ENCODE results near the gene DLGAP1.

DLGAP1 gene

GRCh38 chr18:4412286-4412685 lies 42.8 kb downstream of the DLGAP1 start:
- Histone ChIP-seq H2AFZ (ENCODE audit: low read length) (no peak overlapping the region), H3K27ac (ENCODE audit: low read depth, low read length, poor library complexity, severe bottlenecking) (no peak overlapping the region), H3K9me2 (ENCODE audit: low read depth, low read length) (no peaks in the 10 kb centered on the region), H3K4me2 (ENCODE audit: low read length) (no peak overlapping the region), H4K20me1 (ENCODE audit: insufficient read depth, low read length) (no peaks in the 10 kb centered on the region), H3K9ac (ENCODE audit: low read length) (no peak overlapping the region), H3K9me3 (ENCODE audit: low read length) (no peaks in the 10 kb centered on the region), H3F3A (ENCODE audit: insufficient read depth, low read length) (no peaks in the 10 kb centered on the region), H3K4me3 (ENCODE audit: low read depth, low read length, poor library complexity, severe bottlenecking) (no peak overlapping the region), H3K79me2 (ENCODE audit: insufficient read depth, low read length) (no peaks in the 10 kb centered on the region), H3K36me3 (ENCODE audit: insufficient read depth, low read length) (no peaks in the 10 kb centered on the region), H3K4me1 (ENCODE audit: insufficient read depth, low read length, severe bottlenecking) (no peaks in the 10 kb centered on the region), H3K27me3 (ENCODE audit: insufficient read depth, low read length) (no peaks in the 10 kb centered on the region)
- no peak for TF ChIP-seq EZH2 (IDR thresholded peaks at IDR 0.05; ENCODE audit: borderline replicate concordance, low read length)

GRCh38 chr18:4406856-4407255 lies 48.3 kb downstream of the DLGAP1 start:
- no peak overlapping the region for H3K9ac ChIP-seq (ENCODE audit: low read length)
- H2AFZ ChIP-seq (ENCODE audit: low read length), result no peak overlapping the region
- no peak overlapping the region for H3K4me3 ChIP-seq (ENCODE audit: low read depth, low read length, poor library complexity, severe bottlenecking)
- no peaks in the 10 kb centered on the region for H3K9me3 ChIP-seq (ENCODE audit: low read length)
- H3K9me2 ChIP-seq (ENCODE audit: low read depth, low read length), result no peaks in the 10 kb centered on the region
- no peaks in the 10 kb centered on the region for H3F3A ChIP-seq (ENCODE audit: insufficient read depth, low read length)
- H3K4me1 ChIP-seq (ENCODE audit: insufficient read depth, low read length, severe bottlenecking), result no peaks in the 10 kb centered on the region
- no peak for TF ChIP-seq EZH2 (IDR thresholded peaks at IDR 0.05; ENCODE audit: borderline replicate concordance, low read length)
- no peak for TF ChIP-seq CTCF (IDR thresholded peaks at IDR 0.05; ENCODE audit: low read length)
- H3K79me2 ChIP-seq (ENCODE audit: insufficient read depth, low read length), result no peaks in the 10 kb centered on the region
- no peak overlapping the region for H3K27ac ChIP-seq (ENCODE audit: low read depth, low read length, poor library complexity, severe bottlenecking)
- H3K27me3 ChIP-seq (ENCODE audit: insufficient read depth, low read length), result no peaks in the 10 kb centered on the region
- no peak overlapping the region for H3K4me2 ChIP-seq (ENCODE audit: low read length)
- no peaks in the 10 kb centered on the region for H3K36me3 ChIP-seq (ENCODE audit: insufficient read depth, low read length)
- H4K20me1 ChIP-seq (ENCODE audit: insufficient read depth, low read length), result no peaks in the 10 kb centered on the region

- TF ChIP-seq CTCF (IDR thresholded peaks at IDR 0.05; ENCODE audit: low read length) (no peak), EZH2 (IDR thresholded peaks at IDR 0.05; ENCODE audit: borderline replicate concordance, low read length) (no peak)
These were observed 49.1 kb downstream of the DLGAP1 start for GRCh38 chr18:4405965-4406364.

GRCh38 chr18:4403836-4404235 lies 51.3 kb downstream of the DLGAP1 start:
- Histone ChIP-seq H3K36me3 (ENCODE audit: insufficient read depth, low read length) (no peaks in the 10 kb centered on the region), H3K9me2 (ENCODE audit: low read depth, low read length) (no peaks in the 10 kb centered on the region), H3F3A (ENCODE audit: insufficient read depth, low read length) (no peaks in the 10 kb centered on the region), H3K4me1 (ENCODE audit: insufficient read depth, low read length, severe bottlenecking) (no peaks in the 10 kb centered on the region), H3K27ac (ENCODE audit: low read depth, low read length, poor library complexity, severe bottlenecking) (no peak overlapping the region), H3K9ac (ENCODE audit: low read length) (no peak overlapping the region), H3K4me2 (ENCODE audit: low read length) (no peak overlapping the region), H4K20me1 (ENCODE audit: insufficient read depth, low read length) (no peaks in the 10 kb centered on the region), H2AFZ (ENCODE audit: low read length) (no peak overlapping the region), H3K4me3 (ENCODE audit: low read depth, low read length, poor library complexity, severe bottlenecking) (no peak overlapping the region), H3K79me2 (ENCODE audit: insufficient read depth, low read length) (no peaks in the 10 kb centered on the region), H3K9me3 (ENCODE audit: low read length) (no peaks in the 10 kb centered on the region), H3K27me3 (ENCODE audit: insufficient read depth, low read length) (no peaks in the 10 kb centered on the region)
- no peak for TF ChIP-seq CTCF (IDR thresholded peaks at IDR 0.05; ENCODE audit: low read length)
- no peak for TF ChIP-seq EZH2 (IDR thresholded peaks at IDR 0.05; ENCODE audit: borderline replicate concordance, low read length)

More at GRCh38 chr18:4405965-4406364, 49.1 kb downstream of the DLGAP1 start:
- H3K9me3 ChIP-seq (ENCODE audit: low read length), result no peaks in the 10 kb centered on the region
- H3K4me2 ChIP-seq (ENCODE audit: low read length), result no peak overlapping the region
- H3K27ac ChIP-seq (ENCODE audit: low read depth, low read length, poor library complexity, severe bottlenecking), result no peak overlapping the region
- H3K27me3 ChIP-seq (ENCODE audit: insufficient read depth, low read length), result no peaks in the 10 kb centered on the region
- H3K79me2 ChIP-seq (ENCODE audit: insufficient read depth, low read length), result no peaks in the 10 kb centered on the region
- H3K4me1 ChIP-seq (ENCODE audit: insufficient read depth, low read length, severe bottlenecking), result no peaks in the 10 kb centered on the region
- H2AFZ ChIP-seq (ENCODE audit: low read length), result no peak overlapping the region
- H4K20me1 ChIP-seq (ENCODE audit: insufficient read depth, low read length), result no peaks in the 10 kb centered on the region
- H3K9ac ChIP-seq (ENCODE audit: low read length), result no peak overlapping the region
- no peaks in the 10 kb centered on the region for H3K9me2 ChIP-seq (ENCODE audit: low read depth, low read length)
- H3K4me3 ChIP-seq (ENCODE audit: low read depth, low read length, poor library complexity, severe bottlenecking), result no peak overlapping the region
- H3K36me3 ChIP-seq (ENCODE audit: insufficient read depth, low read length), result no peaks in the 10 kb centered on the region
- no peaks in the 10 kb centered on the region for H3F3A ChIP-seq (ENCODE audit: insufficient read depth, low read length)

All from OCI-LY1 (cell line).